WTC11 (cell line): ENCODE measurements around the gene ADRA2C. TPM values are rescaled to one million over a fixed set of nuclear protein-coding genes. Genes with fewer than 3 reads are reported as not detected.

Experiments used
- ATAC-seq: fragments of 200-7000 bp; cut with Tn5 transposase; 2 replicates; pipeline ENCODE4 v1.10.0; 2021; ENCODE audit warnings: mild to moderate bottlenecking, moderate library complexity
- CTCF ChIA-PET: fragments of 300-600 bp; sonication (Branson Sonifier 250); formaldehyde crosslinking; loops from one replicate; lab custom pipeline; 2021; ENCODE audit warnings: antibody characterized with exemption; lab: Charles Lee
- POLR2A ChIA-PET: fragments of 350-600 bp; sonication (Branson Sonifier 250); formaldehyde crosslinking; loops from one replicate; lab custom pipeline; 2021; ENCODE audit warnings: antibody characterized with exemption; lab: Charles Lee
- DNase-seq: peaks from one replicate; pipeline ENCODE4 v3.0.0; 2021; ENCODE audit warnings: low spot score
- H3K27ac Mint-ChIP-seq: 2 replicates; pipeline ENCODE4 v1.8.0; 2021; ENCODE audit warnings: mixed read lengths
- H3K27me3 Mint-ChIP-seq: 2 replicates; pipeline ENCODE4 v1.8.0; 2021; ENCODE audit warnings: low read depth, mild to moderate bottlenecking, moderate library complexity, mixed read lengths
- H3K36me3 Mint-ChIP-seq: 2 replicates; pipeline ENCODE4 v1.8.0; 2021; ENCODE audit warnings: mixed read lengths
- H3K4me1 Mint-ChIP-seq: 2 replicates; pipeline ENCODE4 v1.8.0; 2022; ENCODE audit warnings: mixed read lengths
- H3K4me3 Mint-ChIP-seq: 2 replicates; pipeline ENCODE4 v1.8.0; 2021; ENCODE audit warnings: mild to moderate bottlenecking, moderate library complexity, mixed read lengths
- H3K9me3 Mint-ChIP-seq: 2 replicates; pipeline ENCODE4 v1.8.0; 2021; ENCODE audit warnings: mixed read lengths
- ARID4B ChIP-seq: sonication (generic); formaldehyde crosslinking; IDR thresholded peaks from 2 replicates; pipeline ENCODE4 v1.8.0; 2023; ENCODE audit warnings: missing genetic modification reagents, mild to moderate bottlenecking, borderline replicate concordance
- ATF2 ChIP-seq: sonication (generic); formaldehyde crosslinking; IDR thresholded peaks from 2 replicates; pipeline ENCODE4 v1.8.1; 2022; ENCODE audit warnings: low read depth, missing genetic modification reagents, borderline replicate concordance
- CBFB ChIP-seq: sonication (generic); formaldehyde crosslinking; IDR thresholded peaks from 2 replicates; pipeline ENCODE4 v1.8.1; 2022; ENCODE audit warnings: mild to moderate bottlenecking, low read depth, missing genetic modification reagents
- E2F4 ChIP-seq: sonication (generic); formaldehyde crosslinking; IDR thresholded peaks from 2 replicates; pipeline ENCODE4 v1.8.1; 2022; ENCODE audit warnings: low read depth, mild to moderate bottlenecking, moderate library complexity, missing genetic modification reagents, borderline replicate concordance
- FOXK1 ChIP-seq: sonication (generic); formaldehyde crosslinking; IDR thresholded peaks from 2 replicates; pipeline ENCODE4 v1.8.0; 2022; ENCODE audit warnings: mild to moderate bottlenecking, moderate library complexity, missing genetic modification reagents
- FOXP1 ChIP-seq: sonication (generic); formaldehyde crosslinking; IDR thresholded peaks from 2 replicates; pipeline ENCODE4 v1.8.0; 2022; ENCODE audit warnings: missing genetic modification reagents, mild to moderate bottlenecking, moderate library complexity, borderline replicate concordance
- IRF2 ChIP-seq: sonication (generic); formaldehyde crosslinking; IDR thresholded peaks from 2 replicates; pipeline ENCODE4 v1.8.0; 2022; ENCODE audit warnings: low read depth, missing genetic modification reagents, borderline replicate concordance
- KAT7 ChIP-seq: sonication (generic); formaldehyde crosslinking; IDR thresholded peaks from 2 replicates; pipeline ENCODE4 v1.8.1; 2023; ENCODE audit warnings: missing genetic modification reagents, mild to moderate bottlenecking, borderline replicate concordance
- MLX ChIP-seq: sonication (generic); formaldehyde crosslinking; IDR thresholded peaks from 2 replicates; pipeline ENCODE4 v1.8.1; 2023; ENCODE audit warnings: mild to moderate bottlenecking, missing genetic modification reagents, moderate library complexity
- PRDM15 ChIP-seq: sonication (generic); formaldehyde crosslinking; IDR thresholded peaks from 2 replicates; pipeline ENCODE4 v1.8.0; 2022; ENCODE audit warnings: missing genetic modification reagents
- PREB ChIP-seq: sonication (generic); formaldehyde crosslinking; IDR thresholded peaks from 2 replicates; pipeline ENCODE4 v1.8.1; 2022; ENCODE audit warnings: mild to moderate bottlenecking, missing genetic modification reagents, moderate library complexity, borderline replicate concordance
- SOX15 ChIP-seq: fragments of 250-450 bp; sonication (Bioruptor Pico); IDR thresholded peaks from 2 replicates; pipeline ENCODE4 v1.9.0; 2021; ENCODE audit warnings: mild to moderate bottlenecking
- TEAD1 ChIP-seq: sonication (generic); formaldehyde crosslinking; IDR thresholded peaks from 2 replicates; pipeline ENCODE4 v1.8.0; 2022; ENCODE audit warnings: mild to moderate bottlenecking, missing genetic modification reagents
- ZNF219 ChIP-seq: sonication (generic); formaldehyde crosslinking; IDR thresholded peaks from 2 replicates; pipeline ENCODE4 v1.8.0; 2023; ENCODE audit warnings: missing genetic modification reagents, mild to moderate bottlenecking, borderline replicate concordance
- ZNF263 ChIP-seq: sonication (generic); formaldehyde crosslinking; IDR thresholded peaks from 2 replicates; pipeline ENCODE4 v1.8.1; 2022; ENCODE audit warnings: low read depth, mild to moderate bottlenecking, moderate library complexity, missing genetic modification reagents
- ZNF281 ChIP-seq: sonication (generic); formaldehyde crosslinking; IDR thresholded peaks from 2 replicates; pipeline ENCODE4 v1.8.0; 2023; ENCODE audit warnings: mild to moderate bottlenecking, missing genetic modification reagents
- ZNF671 ChIP-seq: fragments of 250-450 bp; sonication (Bioruptor Pico); IDR thresholded peaks from 2 replicates; pipeline ENCODE4 v1.8.0; 2021; ENCODE audit warnings: mild to moderate bottlenecking
- total RNA-seq: library from RNA; stranded (reverse); gene quantifications from 3 replicates; pipeline ENCODE4 v1.2.3, GENCODE V29; 2021

ADRA2C gene
- total RNA-seq, 1 experiment from 2014 or later, result 21.8 TPM

- POLR2A ChIA-PET, result no interaction called here
Observed at GRCh38 chr4:3768842-3769641, 2.9 kb downstream of the ADRA2C start.

More at GRCh38 chr4:3768842-3769641, 2.9 kb downstream of the ADRA2C start:
- no peak overlapping the region for H3K4me3 Mint-ChIP-seq
- peaks cover 32% of the 10 kb centered on the region for H3K27me3 Mint-ChIP-seq
- H3K9me3 Mint-ChIP-seq, result no peaks in the 10 kb centered on the region
- H3K4me1 Mint-ChIP-seq, result peaks cover 22% of the 10 kb centered on the region
- CTCF ChIA-PET, result interaction anchor here (0.7 to 6.6 kb wide), 9 partner anchors 14 to 289 kb away, joined by 3 to 96 read pairs (median 11); no protein-coding TSS in a partner anchor
- TF ChIP-seq FOXP1 (CRISPR knock-in tag) (no peak), FOXK1 (no peak), KAT7 (CRISPR knock-in tag) (no peak), MLX (CRISPR knock-in tag) (no peak), ARID4B (CRISPR knock-in tag) (no peak), ZNF263 (CRISPR knock-in tag) (no peak), TEAD1 (no peak), PRDM15 (CRISPR knock-in tag) (no peak), IRF2 (CRISPR knock-in tag) (no peak), CBFB (CRISPR knock-in tag) (no peak), ATF2 (CRISPR knock-in tag) (no peak), E2F4 (CRISPR knock-in tag) (no peak), ZNF219 (no peak), PREB (CRISPR knock-in tag) (no peak), ZNF281 (CRISPR knock-in tag) (no peak), SOX15 (CRISPR knock-in tag) (no peak), ZNF671 (CRISPR knock-in tag) (no peak)
- H3K27ac Mint-ChIP-seq, result no peak overlapping the region
- H3K36me3 Mint-ChIP-seq, result no peaks in the 10 kb centered on the region
- ATAC-seq (no peak), DNase-seq (no peak)
